Measurements from ENCODE around the gene ADD2. TPM values are rescaled to one million over a fixed set of nuclear protein-coding genes. Genes with fewer than 3 reads are reported as not detected.

The ADD2 gene
- total RNA-seq, 4 donors from 2014 or later, result 0.40 to 1.9 (median 1.1) TPM

- WGBS, 2 donors (ENCODE audit: low coverage in 1 of 2), result 95% methylated on average over 3 of the region's 3 CpGs; no CpG with 5 or more reads in 1 of the 2 donors
- Histone ChIP-seq H3K27ac (no peak overlapping the region), H3K4me1 (no peaks in the 10 kb centered on the region), H3K27me3 (no peaks in the 10 kb centered on the region), H3K9me3 (no peaks in the 10 kb centered on the region), H3K4me3 (no peak overlapping the region), H3K36me3 (no peaks in the 10 kb centered on the region)
- intact Hi-C loops (cut with DNase I; ENCODE audit: low total_unique reads) (no loop called here), in situ Hi-C loops (cut with MboI; ENCODE audit: low pct_ligation_motif_present in 1 of 4, low pct_unique_long_range_greater_than_20kb in 1 of 4, low sequenced_read_pairs in 3 of 4) (no loop called here)
- no peak for DNase-seq
- TF ChIP-seq CTCF (IDR thresholded peaks at IDR 0.05) (no peak), POLR2AphosphoS5 (IDR thresholded peaks at IDR 0.05) (no peak), POLR2A (IDR thresholded peaks at IDR 0.05) (no peak), EP300 (IDR thresholded peaks at IDR 0.05; ENCODE audit: low read depth) (no peak)
Measured at GRCh38 chr2:70725505-70725904, 42.5 kb downstream of the ADD2 start.

GRCh38 chr2:70724366-70724765 is 43.6 kb downstream of the ADD2 start:
- H3K4me1 ChIP-seq, result no peaks in the 10 kb centered on the region
- in situ Hi-C loops (cut with MboI; ENCODE audit: low pct_ligation_motif_present in 1 of 4, low pct_unique_long_range_greater_than_20kb in 1 of 4, low sequenced_read_pairs in 3 of 4) (no loop called here), intact Hi-C loops (cut with DNase I; ENCODE audit: low total_unique reads) (no loop called here)
- DNase-seq, result no peak
- no peaks in the 10 kb centered on the region for H3K27me3 ChIP-seq
- no peak for TF ChIP-seq POLR2AphosphoS5 (IDR thresholded peaks at IDR 0.05)
- TF ChIP-seq POLR2A (IDR thresholded peaks at IDR 0.05), result no peak
- TF ChIP-seq EP300 (IDR thresholded peaks at IDR 0.05; ENCODE audit: low read depth), result no peak
- no peak for TF ChIP-seq CTCF (IDR thresholded peaks at IDR 0.05)
- no peak overlapping the region for H3K27ac ChIP-seq
- no peak overlapping the region for H3K4me3 ChIP-seq
- no peaks in the 10 kb centered on the region for H3K36me3 ChIP-seq
- no peaks in the 10 kb centered on the region for H3K9me3 ChIP-seq
- WGBS, 2 donors (ENCODE audit: low coverage in 1 of 2), result 96% methylated on average over 7 of the region's 7 CpGs; no CpG with 5 or more reads in 1 of the 2 donors

- no peak for TF ChIP-seq POLR2AphosphoS5 (IDR thresholded peaks at IDR 0.05)
- no peak for TF ChIP-seq POLR2A (IDR thresholded peaks at IDR 0.05)
- no peak for TF ChIP-seq EP300 (IDR thresholded peaks at IDR 0.05; ENCODE audit: low read depth)
- no peak for TF ChIP-seq CTCF (IDR thresholded peaks at IDR 0.05)
- in situ Hi-C loops (cut with MboI; ENCODE audit: low pct_ligation_motif_present in 1 of 4, low pct_unique_long_range_greater_than_20kb in 1 of 4, low sequenced_read_pairs in 3 of 4), result no loop called here
- Histone ChIP-seq H3K9me3 (no peaks in the 10 kb centered on the region), H3K27me3 (no peaks in the 10 kb centered on the region), H3K27ac (no peak overlapping the region), H3K4me1 (no peaks in the 10 kb centered on the region), H3K36me3 (no peaks in the 10 kb centered on the region), H3K4me3 (no peak overlapping the region)
- WGBS, 2 donors (ENCODE audit: low coverage in 1 of 2), result 78 to 80% methylated on average over 4 to 5 of the region's 5 CpGs
- intact Hi-C loops (cut with DNase I; ENCODE audit: low total_unique reads), result no loop called here
- DNase-seq, result no peak
Measured at GRCh38 chr2:70723286-70723885, 44.6 kb downstream of the ADD2 start.

- Histone ChIP-seq H3K27ac (no peak overlapping the region), H3K9me3 (no peaks in the 10 kb centered on the region), H3K27me3 (peaks cover 2% of the 10 kb centered on the region), H3K4me3 (no peak overlapping the region), H3K36me3 (no peaks in the 10 kb centered on the region), H3K4me1 (no peaks in the 10 kb centered on the region)
- WGBS, 2 donors (ENCODE audit: low coverage in 1 of 2), result 75% methylated on average over 5 to 6 of the region's 6 CpGs
- in situ Hi-C loops (cut with MboI; ENCODE audit: low pct_ligation_motif_present in 1 of 4, low pct_unique_long_range_greater_than_20kb in 1 of 4, low sequenced_read_pairs in 3 of 4) (no loop called here), intact Hi-C loops (cut with DNase I; ENCODE audit: low total_unique reads) (no loop called here)
- TF ChIP-seq CTCF (IDR thresholded peaks at IDR 0.05), result no peak
- no peak for TF ChIP-seq POLR2A (IDR thresholded peaks at IDR 0.05)
- TF ChIP-seq POLR2AphosphoS5 (IDR thresholded peaks at IDR 0.05), result no peak
- no peak for TF ChIP-seq EP300 (IDR thresholded peaks at IDR 0.05; ENCODE audit: low read depth)
- no peak for DNase-seq
Measured at GRCh38 chr2:70720124-70720523, 47.9 kb downstream of the ADD2 start.

Measured in transverse colon (tissue), 4 donors.